Stomach smooth muscle (tissue), 2 donors: ENCODE data around the gene GGT5.
"Not testable (repeated sequence)": the region's sequence is repeated elsewhere in the genome, so short reads cannot be mapped to it uniquely, and the experiment has no call there.

Experiments used
- H3K27ac ChIP-seq: one replicate; pipeline ENCODE4 v1.7.0; 2013; ENCODE audit warnings: mild to moderate bottlenecking, low read length, inconsistent platforms
- H3K27me3 ChIP-seq, 2 donors: one replicate each; pipeline ENCODE4 v1.7.0; 2013; ENCODE audit warnings: low read length in 2 of 2; ENCODE audit not compliant: insufficient read depth in 2 of 2, control insufficient read depth in 1 of 2
- H3K36me3 ChIP-seq, 2 donors: one replicate each; pipeline ENCODE4 v1.7.0; 2013; ENCODE audit warnings: low read length in 2 of 2; ENCODE audit not compliant: control insufficient read depth in 2 of 2, insufficient read depth in 2 of 2
- H3K4me1 ChIP-seq: one replicate; pipeline ENCODE4 v1.7.0; 2013; ENCODE audit warnings: low read length; ENCODE audit not compliant: control insufficient read depth, insufficient read depth
- H3K4me3 ChIP-seq, 2 donors: one replicate each; pipeline ENCODE4 v1.7.0; 2013; ENCODE audit warnings: low read length in 2 of 2
- H3K9ac ChIP-seq, 2 donors: one replicate each; pipeline ENCODE4 v1.7.0; 2013; ENCODE audit warnings: low read length in 2 of 2, mild to moderate bottlenecking in 1 of 2
- H3K9me3 ChIP-seq, 2 donors: one replicate each; pipeline ENCODE4 v1.7.0; 2013; ENCODE audit warnings: low read length in 2 of 2; ENCODE audit not compliant: control insufficient read depth in 2 of 2
- donor health status: healthy.
- donor health status: Pancreatic carcinoma.

GGT5 gene

DNA sequence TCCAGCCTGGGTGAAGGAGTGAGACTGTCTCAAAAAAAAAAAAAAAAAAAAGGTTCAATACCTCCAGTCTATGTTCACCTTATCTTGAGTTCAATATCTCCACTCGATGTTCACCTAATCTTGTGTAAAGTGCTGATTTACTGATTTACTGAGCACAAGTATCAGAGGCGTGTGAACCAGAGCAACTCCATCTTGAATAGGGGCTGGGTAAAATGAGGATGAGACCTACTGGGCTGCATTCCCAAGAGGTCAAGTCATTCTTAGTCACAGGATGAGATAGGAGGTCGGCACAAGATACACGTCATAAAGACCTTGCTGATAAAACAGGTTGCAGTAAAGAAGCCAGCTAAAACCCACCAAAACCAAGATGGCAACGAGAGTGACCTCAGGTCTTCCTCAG is 41.0 kb downstream of the GGT5 start:
- H3K27me3 ChIP-seq, H3K4me3 ChIP-seq, H3K9ac ChIP-seq, H3K9me3 ChIP-seq, H3K36me3 ChIP-seq, H3K27ac ChIP-seq, H3K4me1 ChIP-seq: not testable (repeated sequence)

DNA sequence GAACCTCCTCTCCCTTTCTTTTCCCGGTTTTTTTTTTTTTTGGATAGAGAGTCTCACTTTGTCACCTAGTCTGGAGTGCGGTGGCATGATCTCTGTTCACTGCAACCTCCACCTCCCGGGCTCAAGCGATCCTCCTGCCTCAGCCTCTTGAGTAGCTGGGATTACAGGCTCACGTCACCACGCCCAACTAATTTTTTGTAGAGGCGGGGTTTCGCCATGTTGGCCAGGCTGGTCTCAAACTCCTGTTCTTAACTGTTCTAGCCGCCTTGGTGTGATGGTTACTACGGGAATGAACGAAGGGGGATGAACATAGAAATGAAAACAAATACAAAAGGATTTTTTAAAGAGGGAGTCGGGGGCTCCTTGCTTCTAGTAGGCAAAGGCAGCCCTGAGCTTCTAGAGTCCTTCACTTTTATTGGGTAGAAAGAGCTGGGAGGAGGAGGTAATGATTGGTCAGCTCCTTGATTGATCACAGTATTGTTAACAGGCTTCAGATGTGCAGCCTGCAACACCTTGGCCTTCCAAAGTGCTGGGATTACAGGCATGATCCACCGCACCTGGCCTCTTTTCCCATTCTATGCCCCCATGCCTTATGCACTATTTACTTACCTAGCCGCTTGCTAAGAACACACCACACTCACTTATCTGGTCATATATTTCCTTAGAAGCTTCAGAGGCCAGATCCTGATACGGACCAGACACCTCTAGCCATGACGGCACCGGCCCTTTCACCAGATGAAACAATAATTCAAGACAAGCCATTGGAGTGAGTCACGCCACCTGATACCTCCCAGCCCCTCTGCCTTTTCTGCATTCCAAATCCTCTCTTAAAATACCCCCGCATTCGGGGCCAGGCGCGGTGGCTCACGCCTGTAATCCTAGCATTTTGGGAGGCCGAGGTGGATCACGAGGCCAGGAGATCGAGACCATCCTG is 42.9 kb downstream of the GGT5 start:
- H3K4me3 ChIP-seq = no peak overlapping the region
- no peaks in the 10 kb centered on the region for H3K36me3 ChIP-seq
- no peak overlapping the region for H3K27ac ChIP-seq
- H3K9me3 ChIP-seq = no peaks in the 10 kb centered on the region
- H3K27me3 ChIP-seq = no peaks in the 10 kb centered on the region
- peaks cover 8% of the 10 kb centered on the region for H3K4me1 ChIP-seq
- H3K9ac ChIP-seq = no peak overlapping the region

DNA sequence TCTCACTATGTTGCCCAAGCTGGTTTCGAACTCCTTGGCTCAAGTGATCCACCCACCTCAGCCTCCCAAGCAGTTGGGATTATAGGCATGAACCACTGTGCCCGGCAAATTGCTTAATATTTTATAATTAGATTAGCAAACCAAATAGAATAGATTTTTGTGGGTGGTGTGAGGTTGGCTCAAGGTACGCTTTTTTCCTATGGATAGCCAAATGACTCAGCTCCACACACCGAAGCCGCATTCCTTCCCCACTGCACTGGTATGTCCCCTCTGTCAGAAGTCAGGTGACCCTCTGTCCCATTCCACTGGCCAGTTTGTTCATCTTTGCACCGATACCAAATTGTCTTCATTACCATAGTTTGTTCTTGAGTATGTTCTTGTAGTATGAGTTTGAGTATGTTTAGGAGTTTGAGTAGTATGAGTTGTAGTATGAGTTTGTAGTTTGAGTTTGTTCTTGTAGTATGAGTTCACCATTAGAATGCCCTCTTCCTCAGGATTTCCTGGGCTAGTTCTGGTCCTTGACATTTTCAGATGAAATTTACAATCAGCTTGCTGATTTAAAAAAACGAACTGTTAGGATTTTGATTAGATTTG is 44.2 kb downstream of the GGT5 start:
- Histone ChIP-seq H3K9me3 (no peaks in the 10 kb centered on the region), H3K4me1 (peaks cover 8% of the 10 kb centered on the region), H3K4me3 (no peak overlapping the region), H3K36me3 (no peaks in the 10 kb centered on the region), H3K9ac (no peak overlapping the region), H3K27ac (no peak overlapping the region), H3K27me3 (no peaks in the 10 kb centered on the region)

DNA sequence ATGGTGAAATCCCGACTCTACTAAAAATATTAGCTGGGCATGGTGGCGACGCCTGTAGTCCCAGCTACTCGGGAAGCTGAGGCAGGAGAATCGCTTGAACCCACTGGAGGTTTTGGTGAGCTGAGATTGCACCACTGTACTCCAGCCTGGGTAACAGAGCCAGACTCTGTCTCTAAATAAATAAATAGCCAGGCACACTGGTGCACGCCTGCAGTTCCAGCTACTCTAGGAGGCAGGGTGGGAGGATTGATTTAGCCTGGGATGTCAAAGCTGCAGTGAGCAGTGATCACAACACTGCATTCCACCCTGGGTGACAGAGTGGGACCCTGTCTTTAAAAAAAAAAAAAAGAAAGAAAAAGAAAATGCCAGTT is 46.2 kb downstream of the GGT5 start:
- Histone ChIP-seq H3K27ac (no peak overlapping the region), H3K36me3 (no peaks in the 10 kb centered on the region), H3K9ac (no peak overlapping the region), H3K4me1 (peaks cover 8% of the 10 kb centered on the region), H3K9me3 (no peaks in the 10 kb centered on the region), H3K4me3 (no peak overlapping the region), H3K27me3 (no peaks in the 10 kb centered on the region)

DNA sequence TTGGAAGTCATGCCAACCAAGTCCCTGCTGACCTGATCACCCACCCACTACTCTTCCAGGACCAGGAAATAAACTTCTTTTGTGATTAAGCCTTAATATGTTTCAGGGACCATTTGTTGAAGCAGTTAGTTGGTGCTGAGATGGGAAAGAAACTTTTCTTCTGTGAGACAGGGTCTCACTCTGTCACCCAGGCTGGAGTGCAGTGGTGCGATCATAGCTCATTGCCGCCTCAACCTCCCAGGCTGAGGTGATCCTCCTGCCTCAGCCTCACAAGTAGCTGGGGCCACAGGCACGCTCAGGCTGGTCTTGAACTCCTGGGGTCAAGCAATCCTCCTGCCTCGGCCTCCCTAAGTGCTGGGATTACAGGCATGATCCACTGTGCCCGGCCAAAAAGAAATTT is 53.0 kb downstream of the GGT5 start:
- peaks cover 10% of the 10 kb centered on the region for H3K4me1 ChIP-seq
- H3K4me3 ChIP-seq = no peak overlapping the region
- no peaks in the 10 kb centered on the region for H3K9me3 ChIP-seq
- H3K36me3 ChIP-seq = no peaks in the 10 kb centered on the region
- H3K9ac ChIP-seq = no peak overlapping the region
- H3K27ac ChIP-seq = no peak overlapping the region
- no peaks in the 10 kb centered on the region for H3K27me3 ChIP-seq

DNA sequence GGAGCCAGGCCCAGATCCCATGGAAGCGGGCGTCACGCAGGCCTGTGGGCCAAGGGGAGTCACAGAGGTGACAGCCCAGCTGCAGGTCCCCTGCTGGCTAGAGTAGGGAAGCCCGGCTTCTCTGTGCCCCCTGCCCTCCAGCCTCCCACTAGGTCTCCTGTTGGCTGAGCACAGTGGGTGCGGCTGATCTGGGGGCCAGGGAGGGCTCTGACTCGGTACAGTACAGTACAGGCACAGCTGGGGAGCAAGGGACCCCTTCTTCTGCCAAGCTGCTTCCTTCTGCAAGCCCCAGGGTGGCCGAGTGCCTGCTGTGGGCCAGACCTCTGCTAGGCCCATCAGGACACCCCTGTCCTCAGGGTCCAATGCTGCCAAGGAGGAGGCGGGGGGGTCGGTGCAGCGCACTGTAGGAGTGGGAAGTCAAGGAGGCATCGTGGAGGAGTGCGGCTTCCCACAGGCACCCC is 53.5 kb downstream of the GGT5 start:
- no peaks in the 10 kb centered on the region for H3K9me3 ChIP-seq
- H3K4me1 ChIP-seq = peaks cover 10% of the 10 kb centered on the region
- no peak overlapping the region for H3K4me3 ChIP-seq
- no peak overlapping the region for H3K27ac ChIP-seq
- H3K36me3 ChIP-seq = peaks cover 0 to 3% of the 10 kb centered on the region in 2 donors
- no peaks in the 10 kb centered on the region for H3K27me3 ChIP-seq
- H3K9ac ChIP-seq = no peak overlapping the region

DNA sequence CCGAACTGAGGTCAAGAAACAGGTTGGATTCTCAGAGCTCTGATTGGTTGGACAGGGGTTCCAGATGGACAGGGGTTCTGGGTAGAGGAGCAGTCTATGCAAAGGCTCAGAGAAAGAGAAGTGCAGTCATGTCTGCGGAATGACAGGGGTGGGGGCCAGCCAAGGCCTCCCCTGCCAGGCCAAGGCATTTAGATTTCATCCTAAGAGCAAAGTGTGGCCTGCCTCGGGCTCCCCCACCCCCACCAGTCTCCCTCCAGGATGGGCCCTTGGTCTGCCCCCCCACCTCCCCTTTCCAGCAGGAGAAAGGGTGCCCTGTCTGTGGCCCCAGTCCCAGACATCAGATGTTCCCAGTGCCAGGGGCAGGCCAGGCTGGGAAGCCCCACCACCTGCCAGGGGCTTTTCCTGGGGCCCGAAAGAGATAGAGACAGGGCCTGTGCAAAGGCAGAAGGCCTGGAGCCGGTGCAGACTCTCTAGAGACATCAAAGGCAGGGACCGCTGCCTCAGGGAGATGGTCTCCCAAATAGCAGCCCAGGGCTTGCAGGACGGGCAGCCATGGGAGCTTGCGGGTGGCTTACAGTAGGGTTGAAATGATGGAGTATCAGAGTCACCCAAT is 54.2 kb downstream of the GGT5 start:
- Histone ChIP-seq H3K27me3 (no peaks in the 10 kb centered on the region), H3K9me3 (no peaks in the 10 kb centered on the region), H3K9ac (no peak overlapping the region), H3K36me3 (peaks cover 0 to 3% of the 10 kb centered on the region in 2 donors), H3K27ac (no peak overlapping the region), H3K4me3 (no peak overlapping the region), H3K4me1 (peaks cover 10% of the 10 kb centered on the region)

DNA sequence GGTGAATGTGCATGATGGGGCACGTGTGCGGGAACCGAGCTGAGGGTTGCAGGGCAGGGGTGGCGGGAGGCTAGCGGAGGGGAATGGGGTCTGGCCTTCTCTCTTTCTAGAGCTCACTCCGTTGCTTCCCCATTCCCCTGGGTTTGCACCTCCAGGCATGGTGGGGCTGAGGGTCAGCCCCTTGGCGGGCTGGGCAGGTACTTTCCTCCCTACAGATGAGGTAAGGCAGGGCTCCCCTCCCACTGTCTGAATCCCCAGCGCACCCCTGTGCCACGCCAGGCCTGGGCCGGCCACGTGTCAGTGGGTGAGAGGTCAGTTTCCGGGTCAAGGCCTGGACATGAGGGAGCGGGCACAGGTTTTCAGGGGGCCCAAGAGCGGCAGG is 54.7 kb downstream of the GGT5 start:
- H3K27ac ChIP-seq = no peak overlapping the region
- no peak overlapping the region for H3K4me3 ChIP-seq
- no peaks in the 10 kb centered on the region for H3K9me3 ChIP-seq
- H3K9ac ChIP-seq = no peak overlapping the region
- H3K36me3 ChIP-seq = peaks cover 0 to 3% of the 10 kb centered on the region in 2 donors
- no peaks in the 10 kb centered on the region for H3K27me3 ChIP-seq
- peaks cover 10% of the 10 kb centered on the region for H3K4me1 ChIP-seq

DNA sequence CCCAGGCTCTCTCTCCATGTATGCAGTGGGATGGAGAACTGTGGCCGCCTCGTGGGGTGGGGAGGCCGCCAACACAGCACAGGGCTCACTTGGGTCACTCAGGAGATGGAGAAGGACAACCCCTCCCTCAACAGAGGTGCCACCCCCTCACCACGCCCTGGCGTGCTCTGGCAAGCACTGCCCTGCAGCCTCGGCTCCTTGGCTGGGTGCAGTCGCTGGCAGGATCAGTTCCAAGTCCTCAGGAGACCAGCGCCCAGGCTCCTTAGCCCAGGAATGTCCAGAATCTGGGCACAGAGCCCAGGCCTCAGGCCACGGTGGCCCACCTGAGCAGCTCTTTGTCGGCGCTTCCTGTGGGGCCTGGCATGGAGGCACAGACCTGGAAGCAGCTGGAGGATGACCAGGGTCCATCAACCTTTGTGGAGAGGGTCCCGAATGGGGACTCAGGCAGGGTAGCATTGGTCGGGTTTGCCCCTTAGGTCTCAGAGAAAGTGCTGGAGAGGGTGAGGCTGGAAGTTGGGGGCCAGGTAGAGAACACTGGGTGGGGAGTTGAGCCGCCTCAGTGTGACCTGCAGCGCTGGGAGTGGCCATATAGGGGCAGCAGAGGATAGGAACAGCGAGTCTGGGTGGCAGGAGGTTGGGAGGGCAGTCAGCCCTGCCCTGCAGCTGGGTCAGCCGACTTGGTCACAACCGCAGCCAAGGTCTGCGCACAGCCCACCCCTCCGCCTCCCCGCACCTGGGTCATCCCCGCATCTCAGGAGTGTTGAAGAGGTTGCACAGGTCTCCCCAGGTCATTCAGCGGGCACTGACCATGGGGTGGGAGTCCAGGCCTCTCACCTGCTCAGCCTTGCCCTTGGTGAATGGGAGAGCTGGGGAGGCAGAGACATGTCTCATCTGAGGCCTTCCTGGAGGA is 55.4 kb downstream of the GGT5 start:
- no peak overlapping the region for H3K4me3 ChIP-seq
- H3K4me1 ChIP-seq = peaks cover 10% of the 10 kb centered on the region
- H3K9ac ChIP-seq = no peak overlapping the region
- no peaks in the 10 kb centered on the region for H3K27me3 ChIP-seq
- H3K27ac ChIP-seq = no peak overlapping the region
- H3K9me3 ChIP-seq = no peaks in the 10 kb centered on the region
- H3K36me3 ChIP-seq = peaks cover 0 to 3% of the 10 kb centered on the region in 2 donors

DNA sequence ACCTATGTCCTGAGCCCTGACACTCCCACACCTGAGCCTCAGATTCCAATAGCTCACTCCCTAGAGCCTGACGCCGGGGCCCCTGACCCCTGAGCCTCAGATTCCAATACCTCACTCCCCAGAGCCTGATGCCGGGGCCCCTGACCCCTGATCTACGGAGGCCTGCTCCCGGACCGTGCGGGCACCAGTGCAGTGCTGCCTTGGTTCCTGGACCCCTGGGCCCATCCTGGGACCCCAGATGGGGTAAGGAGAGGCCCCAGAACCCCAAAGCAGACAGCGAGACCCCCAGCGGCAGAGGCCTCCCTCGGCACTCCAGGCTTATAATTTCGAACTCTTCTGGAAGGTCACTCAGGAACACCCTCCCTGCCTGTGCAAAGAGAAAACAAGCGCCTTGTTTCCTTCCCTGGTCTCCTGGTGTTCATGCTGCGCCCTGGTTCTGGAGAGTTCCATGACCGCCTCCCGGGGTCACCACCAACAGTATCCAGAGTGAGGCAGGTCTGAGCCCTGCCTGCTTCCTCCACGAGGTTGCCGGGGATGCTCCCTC is 56.1 kb downstream of the GGT5 start:
- Histone ChIP-seq H3K4me3 (no peak overlapping the region), H3K36me3 (peaks cover 0 to 3% of the 10 kb centered on the region in 2 donors), H3K9ac (no peak overlapping the region), H3K9me3 (no peaks in the 10 kb centered on the region), H3K4me1 (peaks cover 10% of the 10 kb centered on the region), H3K27me3 (no peaks in the 10 kb centered on the region), H3K27ac (no peak overlapping the region)
